ENCODE measurements around the gene MAPT.
"Not testable (repeated sequence)": the region's sequence is repeated elsewhere in the genome, so short reads cannot be mapped to it uniquely, and the experiment has no call there.

MAPT gene

GRCh38 chr17:45923511-45924268 is 29.3 kb downstream of the MAPT start:
- DNase-seq (ENCODE audit: low read depth in 2 of 2, low spot score in 1 of 2) = no peak

GRCh38 chr17:45924332-45924820 is 30.0 kb downstream of the MAPT start:
- DNase-seq (ENCODE audit: low read depth in 2 of 2, low spot score in 1 of 2) = no peak

GRCh38 chr17:45925311-45925710 is 31.0 kb downstream of the MAPT start:
- no peak for DNase-seq (ENCODE audit: low read depth in 2 of 2, low spot score in 1 of 2)

GRCh38 chr17:45927247-45927646 is 32.9 kb downstream of the MAPT start:
- no peak for DNase-seq (ENCODE audit: low read depth in 2 of 2, low spot score in 1 of 2)

GRCh38 chr17:45929344-45929743 is 35.0 kb downstream of the MAPT start:
- DNase-seq (ENCODE audit: low read depth in 2 of 2, low spot score in 1 of 2) = no peak

- DNase-seq (ENCODE audit: low read depth in 2 of 2, low spot score in 1 of 2) = no peak
Observed at GRCh38 chr17:45930420-45930951, 36.1 kb downstream of the MAPT start.

GRCh38 chr17:45931677-45932076 is 37.3 kb downstream of the MAPT start:
- no peak for DNase-seq (ENCODE audit: low read depth in 2 of 2, low spot score in 1 of 2)

- no peak for DNase-seq (ENCODE audit: low read depth in 2 of 2, low spot score in 1 of 2)
Observed at GRCh38 chr17:45934044-45934979, 40.0 kb downstream of the MAPT start.

GRCh38 chr17:45935197-45935709 is 40.9 kb downstream of the MAPT start:
- no peak for DNase-seq (ENCODE audit: low read depth in 2 of 2, low spot score in 1 of 2)

GRCh38 chr17:45935710-45936509 is 41.6 kb downstream of the MAPT start:
- no peak for DNase-seq (ENCODE audit: low read depth in 2 of 2, low spot score in 1 of 2)

GRCh38 chr17:45936610-45937009 is 42.3 kb downstream of the MAPT start:
- DNase-seq (ENCODE audit: low read depth in 2 of 2, low spot score in 1 of 2) = no peak

GRCh38 chr17:45937186-45937585 is 42.8 kb downstream of the MAPT start:
- DNase-seq (ENCODE audit: low read depth in 2 of 2, low spot score in 1 of 2) = not testable (repeated sequence)

GRCh38 chr17:45939395-45939794 is 45.0 kb downstream of the MAPT start:
- DNase-seq (ENCODE audit: low read depth in 2 of 2, low spot score in 1 of 2) = no peak

GRCh38 chr17:45940293-45940692 is 45.9 kb downstream of the MAPT start:
- no peak for DNase-seq (ENCODE audit: low read depth in 2 of 2, low spot score in 1 of 2)

GRCh38 chr17:45940826-45941225 is 46.5 kb downstream of the MAPT start:
- no peak for DNase-seq (ENCODE audit: low read depth in 2 of 2, low spot score in 1 of 2)

GRCh38 chr17:45941395-45941794 is 47.0 kb downstream of the MAPT start:
- DNase-seq (ENCODE audit: low read depth in 2 of 2, low spot score in 1 of 2) = no peak

GRCh38 chr17:45942284-45942683 is 47.9 kb downstream of the MAPT start:
- no peak for DNase-seq (ENCODE audit: low read depth in 2 of 2, low spot score in 1 of 2)

- no peak for DNase-seq (ENCODE audit: low read depth in 2 of 2, low spot score in 1 of 2)
Observed at GRCh38 chr17:45946841-45947256, 52.5 kb downstream of the MAPT start.

GRCh38 chr17:45948498-45948880 is 54.1 kb downstream of the MAPT start:
- no peak for DNase-seq (ENCODE audit: low read depth in 2 of 2, low spot score in 1 of 2)

GRCh38 chr17:45948881-45949624 is 54.7 kb downstream of the MAPT start:
- DNase-seq (ENCODE audit: low read depth in 2 of 2, low spot score in 1 of 2) = peak; percentile 20 to 24
